ENCODE results near the gene TNK1. TPM values are rescaled to one million over a fixed set of nuclear protein-coding genes. Genes with fewer than 3 reads are reported as not detected.
A peak's percentile ranks its signal among the peaks of the same experiment; 100 is the strongest.

The TNK1 gene
- total and polyA plus RNA-seq, 9 of the 15 experiments (the other 6 are each of a cell fraction or from before 2014, with no cell fraction given): 0.28 to 5.2 (median 2.1) TPM

DNA sequence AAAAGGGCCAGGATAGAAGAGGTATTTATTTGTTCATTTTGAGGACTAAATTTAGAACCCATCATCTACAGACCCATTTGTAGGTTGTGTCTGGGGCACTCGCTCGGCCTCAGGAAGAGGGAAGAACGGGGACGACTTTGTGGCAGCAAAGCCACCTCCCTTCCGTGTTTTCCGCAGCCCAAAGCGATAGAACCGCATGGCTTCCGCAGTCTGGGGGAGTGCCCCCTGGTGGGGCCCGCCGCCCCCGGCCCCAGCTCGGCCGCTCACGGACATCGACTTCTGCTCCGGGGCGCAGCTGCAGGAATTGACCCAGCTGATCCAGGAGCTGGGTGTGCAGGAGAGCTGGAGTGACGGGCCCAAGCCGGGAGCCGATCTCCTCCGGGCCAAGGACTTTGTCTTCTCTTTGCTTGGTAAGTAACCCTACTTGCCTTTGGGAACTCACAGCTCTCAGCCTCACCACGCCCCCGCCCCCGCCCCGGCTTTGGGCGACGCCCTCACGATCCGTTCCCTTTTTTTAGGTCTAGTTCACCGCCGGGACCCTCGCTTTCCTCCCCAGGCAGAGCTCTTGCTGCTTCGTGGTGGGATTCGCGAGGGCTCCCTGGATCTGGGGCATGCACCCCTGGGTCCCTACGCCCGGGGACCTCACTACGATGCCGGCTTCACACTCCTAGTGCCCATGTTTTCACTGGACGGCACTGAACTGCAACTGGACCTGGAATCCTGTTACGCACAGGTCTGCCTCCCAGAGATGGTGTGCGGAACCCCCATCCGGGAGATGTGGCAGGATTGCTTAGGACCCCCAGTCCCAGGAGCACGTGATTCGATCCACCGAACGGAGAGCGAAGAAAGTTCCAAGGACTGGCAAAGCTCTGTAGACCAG is 55.0 kb downstream of the TNK1 start (continued):
- TF ChIP-seq FOSL1 (tag; conservative IDR thresholded peaks at IDR 0.05) (no peak), ZNF77 (CRISPR knock-in tag; IDR thresholded peaks at IDR 0.05) (no peak), CC2D1A (IDR thresholded peaks at IDR 0.05) (no peak), ZNF764 (CRISPR knock-in tag; IDR thresholded peaks at IDR 0.05; ENCODE audit: low read depth) (no peak), TAF7 (tag; IDR thresholded peaks at IDR 0.05) (no peak), U2AF2 (optimal IDR thresholded peaks at IDR 0.05; ENCODE audit: low read depth, low read length) (no peak), TSC22D4 (tag; IDR thresholded peaks at IDR 0.05) (no peak), DNMT1 (IDR thresholded peaks at IDR 0.05) (no peak), YY1 (IDR thresholded peaks at IDR 0.05; ENCODE audit: borderline replicate concordance in 1 of 3, control insufficient read depth in 1 of 3, extremely low read depth in 1 of 3, insufficient read depth in 3 of 3, insufficient read length in 1 of 3, insufficient replicate concordance in 2 of 3, low read depth in 1 of 3, low read length in 2 of 3) (peak in 1 of 3 experiments; percentile 60), TARDBP (IDR thresholded peaks at IDR 0.05) (no peak), NR1H2 (CRISPR knock-in tag; IDR thresholded peaks at IDR 0.05) (no peak), RNF2 (IDR thresholded peaks at IDR 0.05) (no peak), NCOR1 (IDR thresholded peaks at IDR 0.05) (no peak)
- TF ChIP-seq, protein P1, sequence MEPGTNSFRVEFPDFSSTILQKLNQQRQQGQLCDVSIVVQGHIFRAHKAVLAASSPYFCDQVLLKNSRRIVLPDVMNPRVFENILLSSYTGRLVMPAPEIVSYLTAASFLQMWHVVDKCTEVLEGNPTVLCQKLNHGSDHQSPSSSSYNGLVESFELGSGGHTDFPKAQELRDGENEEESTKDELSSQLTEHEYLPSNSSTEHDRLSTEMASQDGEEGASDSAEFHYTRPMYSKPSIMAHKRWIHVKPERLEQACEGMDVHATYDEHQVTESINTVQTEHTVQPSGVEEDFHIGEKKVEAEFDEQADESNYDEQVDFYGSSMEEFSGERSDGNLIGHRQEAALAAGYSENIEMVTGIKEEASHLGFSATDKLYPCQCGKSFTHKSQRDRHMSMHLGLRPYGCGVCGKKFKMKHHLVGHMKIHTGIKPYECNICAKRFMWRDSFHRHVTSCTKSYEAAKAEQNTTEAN (CRISPR knock-in tag; IDR thresholded peaks at IDR 0.05): no peak
- TF ChIP-seq, protein P2, sequence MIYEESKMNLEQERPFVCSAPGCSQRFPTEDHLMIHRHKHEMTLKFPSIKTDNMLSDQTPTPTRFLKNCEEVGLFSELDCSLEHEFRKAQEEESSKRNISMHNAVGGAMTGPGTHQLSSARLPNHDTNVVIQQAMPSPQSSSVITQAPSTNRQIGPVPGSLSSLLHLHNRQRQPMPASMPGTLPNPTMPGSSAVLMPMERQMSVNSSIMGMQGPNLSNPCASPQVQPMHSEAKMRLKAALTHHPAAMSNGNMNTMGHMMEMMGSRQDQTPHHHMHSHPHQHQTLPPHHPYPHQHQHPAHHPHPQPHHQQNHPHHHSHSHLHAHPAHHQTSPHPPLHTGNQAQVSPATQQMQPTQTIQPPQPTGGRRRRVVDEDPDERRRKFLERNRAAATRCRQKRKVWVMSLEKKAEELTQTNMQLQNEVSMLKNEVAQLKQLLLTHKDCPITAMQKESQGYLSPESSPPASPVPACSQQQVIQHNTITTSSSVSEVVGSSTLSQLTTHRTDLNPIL (CRISPR knock-in tag; IDR thresholded peaks at IDR 0.05): no peak
- TF ChIP-seq, protein P3, sequence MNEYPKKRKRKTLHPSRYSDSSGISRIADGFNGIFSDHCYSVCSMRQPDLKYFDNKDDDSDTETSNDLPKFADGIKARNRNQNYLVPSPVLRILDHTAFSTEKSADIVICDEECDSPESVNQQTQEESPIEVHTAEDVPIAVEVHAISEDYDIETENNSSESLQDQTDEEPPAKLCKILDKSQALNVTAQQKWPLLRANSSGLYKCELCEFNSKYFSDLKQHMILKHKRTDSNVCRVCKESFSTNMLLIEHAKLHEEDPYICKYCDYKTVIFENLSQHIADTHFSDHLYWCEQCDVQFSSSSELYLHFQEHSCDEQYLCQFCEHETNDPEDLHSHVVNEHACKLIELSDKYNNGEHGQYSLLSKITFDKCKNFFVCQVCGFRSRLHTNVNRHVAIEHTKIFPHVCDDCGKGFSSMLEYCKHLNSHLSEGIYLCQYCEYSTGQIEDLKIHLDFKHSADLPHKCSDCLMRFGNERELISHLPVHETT (CRISPR knock-in tag; conservative IDR thresholded peaks at IDR 0.05 in 1 of 2, IDR thresholded peaks at IDR 0.05 in 1 of 2): no peak
- TF ChIP-seq, protein P4, sequence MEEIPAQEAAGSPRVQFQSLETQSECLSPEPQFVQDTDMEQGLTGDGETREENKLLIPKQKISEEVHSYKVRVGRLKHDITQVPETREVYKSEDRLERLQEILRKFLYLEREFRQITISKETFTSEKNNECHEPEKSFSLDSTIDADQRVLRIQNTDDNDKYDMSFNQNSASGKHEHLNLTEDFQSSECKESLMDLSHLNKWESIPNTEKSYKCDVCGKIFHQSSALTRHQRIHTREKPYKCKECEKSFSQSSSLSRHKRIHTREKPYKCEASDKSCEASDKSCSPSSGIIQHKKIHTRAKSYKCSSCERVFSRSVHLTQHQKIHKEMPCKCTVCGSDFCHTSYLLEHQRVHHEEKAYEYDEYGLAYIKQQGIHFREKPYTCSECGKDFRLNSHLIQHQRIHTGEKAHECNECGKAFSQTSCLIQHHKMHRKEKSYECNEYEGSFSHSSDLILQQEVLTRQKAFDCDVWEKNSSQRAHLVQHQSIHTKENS (CRISPR knock-in tag; IDR thresholded peaks at IDR 0.05): no peak
- TF ChIP-seq, protein P5, sequence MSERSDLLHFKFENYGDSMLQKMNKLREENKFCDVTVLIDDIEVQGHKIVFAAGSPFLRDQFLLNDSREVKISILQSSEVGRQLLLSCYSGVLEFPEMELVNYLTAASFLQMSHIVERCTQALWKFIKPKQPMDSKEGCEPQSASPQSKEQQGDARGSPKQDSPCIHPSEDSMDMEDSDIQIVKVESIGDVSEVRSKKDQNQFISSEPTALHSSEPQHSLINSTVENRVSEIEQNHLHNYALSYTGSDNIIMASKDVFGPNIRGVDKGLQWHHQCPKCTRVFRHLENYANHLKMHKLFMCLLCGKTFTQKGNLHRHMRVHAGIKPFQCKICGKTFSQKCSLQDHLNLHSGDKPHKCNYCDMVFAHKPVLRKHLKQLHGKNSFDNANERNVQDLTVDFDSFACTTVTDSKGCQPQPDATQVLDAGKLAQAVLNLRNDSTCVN (CRISPR knock-in tag; IDR thresholded peaks at IDR 0.05): no peak
- TF ChIP-seq, protein P6, sequence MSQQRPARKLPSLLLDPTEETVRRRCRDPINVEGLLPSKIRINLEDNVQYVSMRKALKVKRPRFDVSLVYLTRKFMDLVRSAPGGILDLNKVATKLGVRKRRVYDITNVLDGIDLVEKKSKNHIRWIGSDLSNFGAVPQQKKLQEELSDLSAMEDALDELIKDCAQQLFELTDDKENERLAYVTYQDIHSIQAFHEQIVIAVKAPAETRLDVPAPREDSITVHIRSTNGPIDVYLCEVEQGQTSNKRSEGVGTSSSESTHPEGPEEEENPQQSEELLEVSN (IDR thresholded peaks at IDR 0.05; ENCODE audit: borderline replicate concordance in 1 of 2, extremely low read depth in 1 of 2, insufficient read depth in 1 of 2, insufficient read length in 1 of 2, low read depth in 1 of 2, low read length in 1 of 2, poor library complexity in 1 of 2, severe bottlenecking in 1 of 2): peak; percentile 31 to 57
